SK-N-SH (cell line): ENCODE data around the gene HIGD1C. TPM values are rescaled to one million over a fixed set of nuclear protein-coding genes. Genes with fewer than 3 reads are reported as not detected.

ENCODE experiments used
- CTCF ChIA-PET: fragments of 300-600, 350-600 bp; formaldehyde crosslinking; extraction: SDS; loops from one replicate; lab custom pipeline; 2021; lab: Yijun Ruan, JAX
- POLR2A ChIA-PET: fragments of 350-600 bp; sonication (Branson Sonifier 250); formaldehyde crosslinking; extraction: SDS; loops from one replicate; lab custom pipeline; 2020; ENCODE audit warnings: antibody characterized with exemption, inconsistent platforms; lab: Yijun Ruan, JAX
- DNase-seq: peaks from one replicate; pipeline ENCODE4 v3.0.0; 2012
- H2AFZ ChIP-seq: fragments of 200-600 bp; sonication (generic); 2 replicates; pipeline ENCODE4 v1.8.1; 2016; ENCODE audit warnings: antibody characterized with exemption, mild to moderate bottlenecking, low read depth
- H3F3A ChIP-seq: fragments of 200-600 bp; sonication (generic); replicated peaks from 2 replicates; pipeline ENCODE3; 2016; ENCODE audit warnings: antibody characterized with exemption, mild to moderate bottlenecking; ENCODE audit not compliant: insufficient read depth
- H3K27ac ChIP-seq, 2 experiments: fragments of 200-500 bp in 1 of 2; fragments of 200-600 bp in 1 of 2; sonication (Bioruptor generic) in 1 of 2; sonication (generic), shearing (Covaris generic) in 1 of 2; 2 replicates each; pipeline versions ENCODE4 v1.5.1 to v1.6.1; 2014 to 2016; ENCODE audit warnings: low read depth in 2 of 2, inconsistent platforms in 1 of 2, low read length in 1 of 2, mild to moderate bottlenecking in 1 of 2, mixed read lengths in 1 of 2
- H3K27me3 ChIP-seq: fragments of 200-600 bp; sonication (generic), shearing (Covaris generic); 2 replicates; pipeline ENCODE4 v1.6.1; 2016; ENCODE audit warnings: mixed run types; ENCODE audit not compliant: insufficient read depth
- H3K36me3 ChIP-seq, 2 experiments: fragments of 200-500 bp in 1 of 2; fragments of 200-600 bp in 1 of 2; sonication (Bioruptor generic) in 1 of 2; sonication (generic) in 1 of 2; replicated peaks in 1 of 2; 2 replicates each; pipeline versions ENCODE3 to v1.5.1; 2014 to 2016; ENCODE audit warnings: low read length in 1 of 2, mild to moderate bottlenecking in 1 of 2; ENCODE audit not compliant: insufficient read depth in 2 of 2, control insufficient read depth in 1 of 2
- H3K4me1 ChIP-seq, 2 experiments: fragments of 200-500 bp in 1 of 2; fragments of 200-600 bp in 1 of 2; sonication (Bioruptor generic) in 1 of 2; sonication (generic), shearing (Covaris generic) in 1 of 2; 2 replicates each; pipeline versions ENCODE4 v1.5.1 to v1.6.1; 2014 to 2016; ENCODE audit warnings: low read depth in 1 of 2, low read length in 1 of 2, mixed run types in 1 of 2; ENCODE audit not compliant: insufficient read depth in 2 of 2, control insufficient read depth in 1 of 2
- H3K4me2 ChIP-seq: fragments of 200-600 bp; sonication (generic), shearing (Covaris generic); 2 replicates; pipeline ENCODE4 v1.6.1; 2017; ENCODE audit warnings: mixed run types
- H3K4me3 ChIP-seq, 2 experiments: fragments of 200-500 bp in 1 of 2; fragments of 200-600 bp in 1 of 2; sonication (Bioruptor generic) in 1 of 2; sonication (generic), shearing (Covaris generic) in 1 of 2; 2 replicates each; pipeline versions ENCODE4 v1.5.1 to v1.8.1; 2014 to 2016; ENCODE audit warnings: low read depth in 2 of 2, inconsistent platforms in 1 of 2, low read length in 1 of 2, mild to moderate bottlenecking in 1 of 2, mixed read lengths in 1 of 2, moderate library complexity in 1 of 2
- H3K79me2 ChIP-seq: fragments of 200-600 bp; sonication (generic); 2 replicates; pipeline ENCODE4 v1.8.1; 2017; ENCODE audit warnings: mild to moderate bottlenecking; ENCODE audit not compliant: insufficient read depth
- H3K9ac ChIP-seq: fragments of 200-600 bp; sonication (generic); 2 replicates; pipeline ENCODE4 v1.6.1; 2017; ENCODE audit warnings: mixed run types
- H3K9me2 ChIP-seq: fragments of 200-600 bp; sonication (generic); 2 replicates; pipeline ENCODE4 v1.6.1; 2017; ENCODE audit warnings: mixed run types
- H3K9me3 ChIP-seq: fragments of 200-600 bp; sonication (generic); 2 replicates; pipeline ENCODE4 v1.6.1; 2017; ENCODE audit warnings: mixed run types, mild to moderate bottlenecking, moderate library complexity
- H4K20me1 ChIP-seq: fragments of 200-600 bp; sonication (generic); 2 replicates; pipeline ENCODE4 v1.6.1; 2017; ENCODE audit warnings: mild to moderate bottlenecking, mixed run types; ENCODE audit not compliant: insufficient read depth
- FOXM1 ChIP-seq: IDR thresholded peaks from 2 replicates; pipeline ENCODE4 v1.4.0; 2012; ENCODE audit warnings: low read depth, mild to moderate bottlenecking
- GABPA ChIP-seq: IDR thresholded peaks from 2 replicates; pipeline ENCODE4 v1.4.0; 2012; ENCODE audit warnings: low read depth, mild to moderate bottlenecking
- IRF3 ChIP-seq: fragments of 150-350 bp; IDR thresholded peaks from 2 replicates; pipeline ENCODE4 v1.6.1; 2016; ENCODE audit warnings: mild to moderate bottlenecking, low read depth, low read length
- MEF2A ChIP-seq: IDR thresholded peaks from 2 replicates; pipeline ENCODE4 v1.4.0; 2012; ENCODE audit warnings: low read depth, borderline replicate concordance
- PBX3 ChIP-seq: IDR thresholded peaks from 2 replicates; pipeline ENCODE4; 2012
- REST ChIP-seq: IDR thresholded peaks from 2 replicates; pipeline ENCODE4 v1.6.1; 2012; ENCODE audit warnings: mild to moderate bottlenecking, low read depth, low read length, moderate library complexity
- RXRA ChIP-seq: IDR thresholded peaks from 2 replicates; pipeline ENCODE4 v1.4.0; 2012; ENCODE audit warnings: low read depth, mild to moderate bottlenecking, borderline replicate concordance
- SMC3 ChIP-seq: IDR thresholded peaks from 2 replicates; pipeline ENCODE4 v1.6.1; 2012; ENCODE audit warnings: low read depth, low read length, improper control_type of control experiment
- TAF1 ChIP-seq: IDR thresholded peaks from 2 replicates; pipeline ENCODE4 v1.6.1; 2012; ENCODE audit warnings: low read depth, mild to moderate bottlenecking, low read length, moderate library complexity, borderline replicate concordance
- USF2 ChIP-seq: fragments of 150-350 bp; IDR thresholded peaks from 2 replicates; pipeline ENCODE4 v1.6.1; 2017; ENCODE audit warnings: antibody characterized with exemption, low read length, low read depth, borderline replicate concordance
- YY1 ChIP-seq: IDR thresholded peaks from 2 replicates; pipeline ENCODE4 v1.4.0; 2012; ENCODE audit warnings: low read depth, mild to moderate bottlenecking
- ZBTB33 ChIP-seq: IDR thresholded peaks from 2 replicates; pipeline ENCODE4 v1.4.0; 2012; ENCODE audit warnings: low read depth, borderline replicate concordance
- WGBS: methylation state at CpG from one replicate; pipeline ENCODE4 v1.1.6; 2017; ENCODE audit warnings: low lambda C conversion rate; 5-methylcytosine and 5-hydroxymethylcytosine counted together
- polyA plus RNA-seq, 3 experiments: library from polyadenylated mRNA; depleted of rRNA; stranded (reverse); fragments of >200 nt; gene quantifications; 2 replicates each; pipeline ENCODE4 v1.2.3, GENCODE V29; 2012

HIGD1C gene
- polyA plus RNA-seq, 1 of the 3 experiments (the other 2 are of a cell fraction): not detected

GRCh38 chr12:50951112-50951511 lies 1.2 kb upstream of the HIGD1C start:
- no peak for DNase-seq
- H3K9me3 ChIP-seq: no peaks in the 10 kb centered on the region
- H3K9me2 ChIP-seq: no peaks in the 10 kb centered on the region
- H4K20me1 ChIP-seq: no peaks in the 10 kb centered on the region
- no peak overlapping the region for H3K4me3 ChIP-seq
- ChIA-PET POLR2A (no interaction called here), CTCF (no interaction called here)
- no peak overlapping the region for H3K9ac ChIP-seq
- TF ChIP-seq FOXM1 (no peak), SMC3 (no peak), GABPA (no peak), YY1 (no peak), TAF1 (no peak), USF2 (no peak), IRF3 (no peak), RXRA (no peak), ZBTB33 (no peak), MEF2A (no peak), REST (no peak), PBX3 (no peak)
- no peaks in the 10 kb centered on the region for H3K27me3 ChIP-seq
- no peak overlapping the region for H3K4me2 ChIP-seq
- no peak overlapping the region for H2AFZ ChIP-seq
- WGBS: 85% methylated on average over 2 of the region's 2 CpGs
- H3K4me1 ChIP-seq: peaks cover 0 to 5% of the 10 kb centered on the region in 2 experiments; a peak in 2 of 4 replicates
- H3K27ac ChIP-seq: no peak overlapping the region
- no peaks in the 10 kb centered on the region for H3K79me2 ChIP-seq
- H3F3A ChIP-seq: no peaks in the 10 kb centered on the region
- no peaks in the 10 kb centered on the region for H3K36me3 ChIP-seq
